ENCODE results near the gene LRFN5.

- TF ChIP-seq CTCF (tag by site-specific recombination; IDR thresholded peaks at IDR 0.05) (no peak), ZNF704 (tag by site-specific recombination; IDR thresholded peaks at IDR 0.05) (no peak), ZNF239 (tag by site-specific recombination; IDR thresholded peaks at IDR 0.05) (no peak), ZNF549 (tag by site-specific recombination; IDR thresholded peaks at IDR 0.05) (no peak), ZBTB26 (tag by site-specific recombination; optimal IDR thresholded peaks at IDR 0.05) (no peak)
Observed at GRCh38 chr14:41558490-41558889, 48.2 kb upstream of the LRFN5 start.

All from HEK293 (cell line).